ENCODE results near the gene LRRC32. TPM values are rescaled to one million over a fixed set of nuclear protein-coding genes. Genes with fewer than 3 reads are reported as not detected.

The LRRC32 gene
- total RNA-seq, 1 experiment from 2014 or later: 0.15 TPM

DNA sequence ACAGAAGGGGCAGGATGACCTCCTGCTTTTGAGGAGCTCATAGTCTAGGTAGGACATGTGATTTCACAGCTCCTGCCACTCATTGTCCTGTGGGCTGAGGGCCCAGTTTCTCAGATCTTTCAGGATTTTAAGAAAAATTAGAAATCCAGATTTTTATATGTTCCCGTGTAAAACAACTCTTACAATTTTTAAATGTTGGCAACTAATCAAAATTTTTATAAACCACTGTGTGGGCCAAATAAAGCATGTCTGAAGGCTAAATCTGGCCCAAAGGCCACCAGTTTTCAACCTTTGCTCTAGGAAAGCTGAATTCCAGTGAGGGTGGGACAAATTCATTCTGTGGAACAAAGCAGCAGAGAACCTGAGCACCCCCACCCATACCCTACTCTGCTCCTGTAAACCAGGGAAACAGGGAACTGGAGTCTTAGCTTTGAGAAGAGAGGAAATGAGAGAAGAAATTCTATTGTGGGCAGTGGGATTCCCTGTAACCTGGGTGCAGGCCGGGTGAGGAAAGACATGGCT is 20.6 kb downstream of the LRRC32 start:
- ChIA-PET CTCF (no interaction called here), POLR2A (no interaction called here)
- in situ Hi-C loops (cut with HindIII; ENCODE audit: low pct_unique_long_range_greater_than_20kb, low sequenced_read_pairs): no loop called here
- H3K27me3 ChIP-seq (ENCODE audit: control insufficient read depth, insufficient read depth, low read length): peaks cover 33% of the 10 kb centered on the region
- BruUV-seq (replicated peaks): no TSS peak
- no peak overlapping the region for H3K27ac ChIP-seq (ENCODE audit: low read length)
- intact Hi-C loops (cut with micrococcal nuclease; ENCODE audit: unreplicated experiment): no loop called here
- TF ChIP-seq, protein P1, sequence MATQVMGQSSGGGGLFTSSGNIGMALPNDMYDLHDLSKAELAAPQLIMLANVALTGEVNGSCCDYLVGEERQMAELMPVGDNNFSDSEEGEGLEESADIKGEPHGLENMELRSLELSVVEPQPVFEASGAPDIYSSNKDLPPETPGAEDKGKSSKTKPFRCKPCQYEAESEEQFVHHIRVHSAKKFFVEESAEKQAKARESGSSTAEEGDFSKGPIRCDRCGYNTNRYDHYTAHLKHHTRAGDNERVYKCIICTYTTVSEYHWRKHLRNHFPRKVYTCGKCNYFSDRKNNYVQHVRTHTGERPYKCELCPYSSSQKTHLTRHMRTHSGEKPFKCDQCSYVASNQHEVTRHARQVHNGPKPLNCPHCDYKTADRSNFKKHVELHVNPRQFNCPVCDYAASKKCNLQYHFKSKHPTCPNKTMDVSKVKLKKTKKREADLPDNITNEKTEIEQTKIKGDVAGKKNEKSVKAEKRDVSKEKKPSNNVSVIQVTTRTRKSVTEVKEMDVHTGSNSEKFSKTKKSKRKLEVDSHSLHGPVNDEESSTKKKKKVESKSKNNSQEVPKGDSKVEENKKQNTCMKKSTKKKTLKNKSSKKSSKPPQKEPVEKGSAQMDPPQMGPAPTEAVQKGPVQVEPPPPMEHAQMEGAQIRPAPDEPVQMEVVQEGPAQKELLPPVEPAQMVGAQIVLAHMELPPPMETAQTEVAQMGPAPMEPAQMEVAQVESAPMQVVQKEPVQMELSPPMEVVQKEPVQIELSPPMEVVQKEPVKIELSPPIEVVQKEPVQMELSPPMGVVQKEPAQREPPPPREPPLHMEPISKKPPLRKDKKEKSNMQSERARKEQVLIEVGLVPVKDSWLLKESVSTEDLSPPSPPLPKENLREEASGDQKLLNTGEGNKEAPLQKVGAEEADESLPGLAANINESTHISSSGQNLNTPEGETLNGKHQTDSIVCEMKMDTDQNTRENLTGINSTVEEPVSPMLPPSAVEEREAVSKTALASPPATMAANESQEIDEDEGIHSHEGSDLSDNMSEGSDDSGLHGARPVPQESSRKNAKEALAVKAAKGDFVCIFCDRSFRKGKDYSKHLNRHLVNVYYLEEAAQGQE (IDR thresholded peaks at IDR 0.05; ENCODE audit: insufficient read depth in 1 of 2, low read depth in 2 of 2, low read length in 1 of 2): no peak
- TF ChIP-seq, protein P2, sequence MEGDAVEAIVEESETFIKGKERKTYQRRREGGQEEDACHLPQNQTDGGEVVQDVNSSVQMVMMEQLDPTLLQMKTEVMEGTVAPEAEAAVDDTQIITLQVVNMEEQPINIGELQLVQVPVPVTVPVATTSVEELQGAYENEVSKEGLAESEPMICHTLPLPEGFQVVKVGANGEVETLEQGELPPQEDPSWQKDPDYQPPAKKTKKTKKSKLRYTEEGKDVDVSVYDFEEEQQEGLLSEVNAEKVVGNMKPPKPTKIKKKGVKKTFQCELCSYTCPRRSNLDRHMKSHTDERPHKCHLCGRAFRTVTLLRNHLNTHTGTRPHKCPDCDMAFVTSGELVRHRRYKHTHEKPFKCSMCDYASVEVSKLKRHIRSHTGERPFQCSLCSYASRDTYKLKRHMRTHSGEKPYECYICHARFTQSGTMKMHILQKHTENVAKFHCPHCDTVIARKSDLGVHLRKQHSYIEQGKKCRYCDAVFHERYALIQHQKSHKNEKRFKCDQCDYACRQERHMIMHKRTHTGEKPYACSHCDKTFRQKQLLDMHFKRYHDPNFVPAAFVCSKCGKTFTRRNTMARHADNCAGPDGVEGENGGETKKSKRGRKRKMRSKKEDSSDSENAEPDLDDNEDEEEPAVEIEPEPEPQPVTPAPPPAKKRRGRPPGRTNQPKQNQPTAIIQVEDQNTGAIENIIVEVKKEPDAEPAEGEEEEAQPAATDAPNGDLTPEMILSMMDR (IDR thresholded peaks at IDR 0.05): no peak
- TF ChIP-seq POLR2AphosphoS5 (IDR thresholded peaks at IDR 0.05; ENCODE audit: low read depth, low read length): no peak
- no peak for TF ChIP-seq SIN3A (IDR thresholded peaks at IDR 0.05; ENCODE audit: borderline replicate concordance, insufficient read depth, low read depth, low read length)
- no peak for TF ChIP-seq TCF7L2 (IDR thresholded peaks at IDR 0.05; ENCODE audit: low read depth, low read length)
- no peaks in the 10 kb centered on the region for H3K36me3 ChIP-seq (ENCODE audit: control insufficient read depth, insufficient read depth, low read length)
- ATAC-seq (no peak), DNase-seq (ENCODE audit: low read depth, low spot score) (no peak)
- no peaks in the 10 kb centered on the region for H3K4me1 ChIP-seq (ENCODE audit: control insufficient read depth, insufficient read depth, low read length)
- peaks cover 8% of the 10 kb centered on the region; the same call in 1 of the 2 replicates for H3K9me3 ChIP-seq (ENCODE audit: control insufficient read depth, insufficient read depth, low read depth, low read length)
- H3K4me3 ChIP-seq (ENCODE audit: low read depth in 2 of 2, low read length in 2 of 2): no peak overlapping the region

DNA sequence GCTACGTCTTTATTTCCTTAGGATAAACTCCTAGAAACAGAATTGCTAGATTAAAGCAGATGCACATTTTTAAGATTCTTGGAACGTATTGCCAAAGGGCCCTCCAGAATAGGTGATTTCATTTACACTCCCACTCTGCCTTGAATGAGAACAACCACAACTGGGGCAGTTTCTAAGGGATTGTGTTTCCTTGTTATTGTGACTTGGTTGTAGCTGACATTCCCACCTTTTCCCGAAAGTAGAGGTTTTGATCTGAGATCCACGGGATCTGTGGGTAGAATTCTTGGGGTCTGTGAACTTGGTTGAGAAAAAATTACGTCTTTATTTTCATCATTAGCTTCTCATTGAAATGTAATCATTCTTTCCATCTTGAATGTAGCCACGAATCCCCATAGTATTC is 21.5 kb downstream of the LRRC32 start:
- intact Hi-C loops (cut with micrococcal nuclease; ENCODE audit: unreplicated experiment): no loop called here

More for the DNA sequence above, 21.5 kb downstream of the LRRC32 start:
- Histone ChIP-seq H3K27me3 (ENCODE audit: control insufficient read depth, insufficient read depth, low read length) (peaks cover 36% of the 10 kb centered on the region), H3K4me1 (ENCODE audit: control insufficient read depth, insufficient read depth, low read length) (no peaks in the 10 kb centered on the region), H3K36me3 (ENCODE audit: control insufficient read depth, insufficient read depth, low read length) (no peaks in the 10 kb centered on the region), H3K27ac (ENCODE audit: low read length) (no peak overlapping the region), H3K4me3 (ENCODE audit: low read depth in 2 of 2, low read length in 2 of 2) (no peak overlapping the region), H3K9me3 (ENCODE audit: control insufficient read depth, insufficient read depth, low read depth, low read length) (peaks cover 8% of the 10 kb centered on the region; the same call in 1 of the 2 replicates)
- TF ChIP-seq, protein P1 (IDR thresholded peaks at IDR 0.05; ENCODE audit: insufficient read depth in 1 of 2, low read depth in 2 of 2, low read length in 1 of 2): no peak
- no peak for TF ChIP-seq POLR2AphosphoS5 (IDR thresholded peaks at IDR 0.05; ENCODE audit: low read depth, low read length)
- DNase-seq (ENCODE audit: low read depth, low spot score) (no peak), ATAC-seq (no peak)
- no TSS peak for BruUV-seq (replicated peaks)
- ChIA-PET CTCF (no interaction called here), POLR2A (no interaction called here)
- in situ Hi-C loops (cut with HindIII; ENCODE audit: low pct_unique_long_range_greater_than_20kb, low sequenced_read_pairs): no loop called here

All from Panc1 (cell line).